SKM-1 treated with dmso at 0.1 percent for 144 hours (cell line): Measurements from ENCODE around the gene GFM2.
"Not testable (repeated sequence)": the region's sequence is repeated elsewhere in the genome, so short reads cannot be mapped to it uniquely, and the experiment has no call there.

Source experiments
- DNase-seq: peaks from one replicate; lab custom pipeline; 2025; ENCODE audit not compliant: unreplicated experiment; lab: John Stamatoyannopoulos, UW

Gene GFM2

DNA sequence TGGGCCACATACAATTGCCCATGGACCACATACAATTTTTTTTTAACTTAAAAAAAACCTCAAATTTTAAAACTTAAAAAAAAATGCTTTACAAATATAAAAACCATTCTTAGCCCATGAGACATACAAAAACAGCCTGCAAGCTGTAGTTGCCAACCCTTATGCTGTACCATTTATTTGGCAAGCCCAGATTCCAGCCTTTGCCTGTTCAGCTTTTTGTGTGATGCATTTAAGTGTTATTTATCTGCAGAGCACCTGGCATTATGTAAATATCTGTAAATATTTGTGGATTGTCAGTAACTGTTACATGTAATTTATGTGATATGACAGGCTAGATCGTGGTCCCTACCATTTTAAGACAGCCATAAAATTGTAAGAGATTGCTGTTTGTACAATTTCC, 49.3 kb downstream of the GFM2 start:
- DNase-seq: no peak

GRCh38 chr5:74693191-74693590, 73.7 kb downstream of the GFM2 start:
- no peak for DNase-seq

DNA sequence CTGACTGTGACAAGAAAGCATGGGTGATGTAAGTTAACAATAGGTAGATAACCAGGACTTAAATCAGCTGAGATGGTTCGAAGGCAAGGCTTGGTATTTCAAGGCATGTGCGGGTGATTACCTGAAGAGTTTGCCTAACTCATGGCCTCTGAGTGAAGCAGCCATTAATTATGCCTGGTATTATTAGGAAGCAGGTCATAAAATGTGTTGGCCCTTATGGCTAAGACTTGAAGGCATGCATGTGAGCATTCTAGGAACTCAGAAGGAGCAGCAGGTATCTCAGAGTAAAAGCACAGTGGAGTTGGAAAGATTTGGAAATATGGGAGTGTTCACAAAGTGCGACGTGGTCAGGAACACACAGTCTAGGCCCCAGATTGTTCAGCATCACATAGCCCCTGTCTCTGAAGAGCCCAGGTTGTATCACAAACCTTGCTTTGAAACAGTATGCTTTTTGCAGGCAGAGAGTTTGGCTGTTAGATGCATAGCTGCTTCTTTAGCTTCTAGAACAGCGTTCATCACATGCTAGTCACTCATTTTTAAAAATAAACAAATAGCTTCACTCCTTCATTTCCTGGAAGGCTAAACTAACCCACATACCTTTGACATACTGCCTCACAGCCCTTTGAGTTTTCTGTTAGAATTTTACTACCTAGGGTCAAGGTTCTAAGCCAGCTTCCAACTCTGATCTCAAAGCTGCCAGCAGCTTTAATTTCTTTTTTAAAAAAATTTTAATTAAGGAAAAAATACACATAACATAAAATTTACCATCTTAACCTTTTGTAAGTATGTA, 79.8 kb downstream of the GFM2 start:
- DNase-seq: no peak

- no peak for DNase-seq
These were observed 80.8 kb downstream of the GFM2 start for GRCh38 chr5:74685979-74686631.

DNA sequence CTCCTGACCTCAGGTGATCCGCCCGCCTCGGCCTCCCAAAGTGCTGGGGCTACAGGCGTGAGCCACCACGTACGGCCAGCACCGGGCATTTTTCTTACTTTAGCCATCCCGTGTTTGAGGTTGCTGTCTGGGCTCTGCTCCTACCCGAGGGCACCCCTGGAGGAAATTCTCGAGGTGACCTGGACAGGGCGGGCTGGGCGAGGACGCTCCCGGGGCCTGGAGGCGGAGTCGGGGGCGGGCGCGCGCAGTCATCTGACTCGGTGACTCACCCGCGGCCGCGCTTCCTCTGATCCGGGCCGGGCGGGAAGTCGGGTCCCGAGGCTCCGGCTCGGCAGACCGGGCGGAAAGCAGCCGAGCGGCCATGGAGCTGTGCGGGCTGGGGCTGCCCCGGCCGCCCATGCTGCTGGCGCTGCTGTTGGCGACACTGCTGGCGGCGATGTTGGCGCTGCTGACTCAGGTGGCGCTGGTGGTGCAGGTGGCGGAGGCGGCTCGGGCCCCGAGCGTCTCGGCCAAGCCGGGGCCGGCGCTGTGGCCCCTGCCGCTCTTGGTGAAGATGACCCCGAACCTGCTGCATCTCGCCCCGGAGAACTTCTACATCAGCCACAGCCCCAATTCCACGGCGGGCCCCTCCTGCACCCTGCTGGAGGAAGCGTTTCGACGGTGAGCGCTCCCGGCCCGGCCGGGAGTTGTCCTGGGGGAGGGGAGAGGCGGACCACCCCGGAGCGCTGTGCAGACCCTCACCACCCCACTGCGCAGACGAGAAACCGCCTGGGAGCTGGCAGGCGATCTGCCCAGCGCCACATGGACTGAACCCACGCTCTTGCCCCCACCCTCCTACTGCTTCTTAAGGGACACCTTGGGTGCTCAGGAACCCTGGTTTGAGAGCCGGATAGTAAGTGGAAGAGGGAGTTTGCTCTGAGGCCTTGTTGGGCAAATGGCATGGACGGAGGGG, 81.7 kb downstream of the GFM2 start, which contains the start of gene HEXB:
HEXB (plus strand) TSS at position 334 of the 952 bp plus-strand sequence; CDS start at position 362, 28 bp downstream.
- DNase-seq: peak; percentile 70

DNA sequence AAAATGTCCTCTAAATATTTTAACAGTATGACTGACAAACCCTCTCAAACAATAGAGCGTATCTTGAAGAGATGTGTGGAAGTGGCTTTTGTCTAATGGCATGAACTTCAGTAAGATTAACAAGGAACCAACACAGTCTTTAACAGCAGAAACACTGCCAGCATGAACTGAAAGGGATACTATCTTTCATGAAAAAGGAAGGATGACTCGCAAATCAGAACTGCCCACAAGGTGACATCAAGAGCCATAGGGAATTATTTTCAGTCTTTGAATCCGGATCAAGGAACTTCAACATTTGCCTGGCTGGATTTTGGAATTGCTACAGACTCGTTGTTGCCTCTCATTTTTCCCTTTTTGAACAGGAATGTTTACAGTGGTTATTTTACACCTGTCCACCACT, 87.0 kb downstream of the GFM2 start:
- DNase-seq: no peak

DNA sequence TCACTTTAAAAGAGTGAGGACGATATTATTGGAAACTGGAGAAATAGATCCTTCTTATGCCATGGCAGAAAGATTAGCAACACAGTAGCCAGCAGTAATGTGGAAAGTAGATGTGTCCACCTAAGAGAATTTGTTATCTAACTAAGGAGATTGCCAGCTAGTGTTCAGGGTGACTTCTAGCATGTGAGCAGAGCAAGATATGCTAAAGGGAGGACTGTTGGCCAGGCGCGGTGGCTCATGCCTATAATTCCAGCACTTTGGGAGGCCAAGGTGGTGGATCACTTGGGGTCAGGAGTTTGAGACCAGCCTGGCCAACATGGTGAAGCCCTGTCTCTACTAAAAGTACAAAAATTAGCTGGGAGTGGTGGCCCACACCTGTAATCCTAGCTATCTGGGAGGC, 87.6 kb downstream of the GFM2 start:
- DNase-seq: not testable (repeated sequence)

GRCh38 chr5:74678123-74678522, 88.8 kb downstream of the GFM2 start:
- not testable (repeated sequence) for DNase-seq

DNA sequence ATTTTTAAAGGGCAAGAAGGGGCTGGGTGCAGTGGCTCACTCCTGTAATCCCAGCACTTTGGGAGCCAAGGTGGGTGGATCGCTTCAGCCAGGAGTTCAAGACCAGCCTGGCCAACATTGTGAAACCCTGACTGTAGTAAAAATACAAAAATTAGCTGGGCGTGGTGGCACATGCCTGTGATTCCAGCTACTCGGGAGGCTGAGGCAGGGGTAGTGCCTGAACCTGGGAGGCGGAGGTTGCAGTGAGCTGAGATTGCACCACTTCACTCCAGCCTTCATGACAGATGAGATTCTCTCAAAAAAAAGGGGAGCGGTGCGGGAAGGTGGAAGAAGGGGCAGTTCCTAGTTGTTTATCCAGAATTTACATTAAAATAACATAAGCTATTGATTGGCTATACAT, 90.5 kb downstream of the GFM2 start:
- not testable (repeated sequence) for DNase-seq

DNA sequence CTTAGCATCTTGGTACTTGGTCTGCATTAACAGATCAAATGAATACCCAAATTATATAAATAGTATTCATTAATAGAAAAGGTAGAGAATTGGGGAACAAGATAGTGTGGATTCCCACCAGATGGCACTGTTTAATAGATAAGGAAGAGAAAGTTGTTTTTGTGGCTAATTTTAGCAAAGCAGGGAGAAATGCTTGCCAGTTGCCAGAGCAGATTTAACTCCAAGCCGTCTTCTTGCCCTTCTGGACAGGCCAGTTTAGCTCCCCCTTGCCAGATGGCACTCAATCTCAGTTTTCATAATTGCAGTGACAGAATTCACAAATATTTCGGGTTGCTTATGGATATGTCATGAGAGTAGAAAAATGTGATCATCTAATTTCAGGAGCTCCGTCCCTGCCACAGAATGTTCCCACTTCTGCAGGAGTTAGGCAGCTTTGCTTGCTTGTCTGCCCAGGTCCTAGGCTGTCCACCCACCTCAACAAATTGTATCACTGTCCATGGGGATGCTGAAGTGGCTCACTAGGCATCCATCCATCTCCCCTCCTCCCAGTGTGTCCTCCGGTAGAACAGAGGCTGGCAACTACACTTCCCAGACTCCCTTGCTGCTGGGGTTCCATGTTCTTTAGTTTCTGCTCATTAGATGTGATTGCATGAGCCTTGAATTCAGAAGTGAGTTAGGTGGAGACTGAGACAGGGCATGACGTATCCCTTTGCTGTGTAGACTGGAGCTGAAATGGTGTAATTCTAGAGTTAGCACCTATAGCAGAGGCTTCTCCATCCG, 93.7 kb downstream of the GFM2 start:
- DNase-seq: no peak

DNA sequence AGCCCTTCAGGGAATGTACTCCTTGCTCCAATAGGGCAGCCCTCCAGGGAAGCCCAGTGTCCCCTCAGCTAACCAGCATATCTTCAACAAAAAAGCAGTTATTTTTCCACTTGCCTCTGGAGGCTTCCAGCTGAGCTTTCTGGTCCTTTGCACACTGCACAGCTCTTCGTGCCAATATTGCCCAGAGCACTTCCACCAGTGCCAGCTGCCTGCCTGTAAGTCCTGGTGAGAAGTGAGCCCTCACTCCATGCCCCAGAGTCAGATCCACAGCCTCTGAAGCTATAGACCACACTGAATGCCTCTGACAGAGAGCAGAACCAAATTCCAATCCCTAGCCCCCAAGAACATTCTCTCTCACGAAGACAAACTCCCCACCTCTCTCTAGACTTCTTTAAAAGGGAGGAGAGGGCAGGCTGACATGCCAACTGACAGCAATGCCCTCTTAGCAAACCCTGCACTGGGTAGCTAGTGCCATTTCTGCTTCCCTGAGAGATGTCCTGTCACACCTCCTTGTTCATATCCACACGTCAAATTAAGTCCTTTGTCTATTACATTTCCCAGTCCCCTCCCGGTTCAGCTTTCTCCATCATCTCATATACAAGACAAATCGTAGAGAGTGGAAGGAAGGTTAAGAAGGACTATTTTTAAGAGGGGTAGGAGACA, 94.6 kb downstream of the GFM2 start:
- no peak for DNase-seq
